ENCODE measurements around the gene WDR90. TPM values are rescaled to one million over a fixed set of nuclear protein-coding genes. Genes with fewer than 3 reads are reported as not detected.
A peak's percentile ranks its signal among the peaks of the same experiment; 100 is the strongest.

Gene WDR90
- total RNA-seq, 1 experiment from 2014 or later, result 68.2 TPM

DNA sequence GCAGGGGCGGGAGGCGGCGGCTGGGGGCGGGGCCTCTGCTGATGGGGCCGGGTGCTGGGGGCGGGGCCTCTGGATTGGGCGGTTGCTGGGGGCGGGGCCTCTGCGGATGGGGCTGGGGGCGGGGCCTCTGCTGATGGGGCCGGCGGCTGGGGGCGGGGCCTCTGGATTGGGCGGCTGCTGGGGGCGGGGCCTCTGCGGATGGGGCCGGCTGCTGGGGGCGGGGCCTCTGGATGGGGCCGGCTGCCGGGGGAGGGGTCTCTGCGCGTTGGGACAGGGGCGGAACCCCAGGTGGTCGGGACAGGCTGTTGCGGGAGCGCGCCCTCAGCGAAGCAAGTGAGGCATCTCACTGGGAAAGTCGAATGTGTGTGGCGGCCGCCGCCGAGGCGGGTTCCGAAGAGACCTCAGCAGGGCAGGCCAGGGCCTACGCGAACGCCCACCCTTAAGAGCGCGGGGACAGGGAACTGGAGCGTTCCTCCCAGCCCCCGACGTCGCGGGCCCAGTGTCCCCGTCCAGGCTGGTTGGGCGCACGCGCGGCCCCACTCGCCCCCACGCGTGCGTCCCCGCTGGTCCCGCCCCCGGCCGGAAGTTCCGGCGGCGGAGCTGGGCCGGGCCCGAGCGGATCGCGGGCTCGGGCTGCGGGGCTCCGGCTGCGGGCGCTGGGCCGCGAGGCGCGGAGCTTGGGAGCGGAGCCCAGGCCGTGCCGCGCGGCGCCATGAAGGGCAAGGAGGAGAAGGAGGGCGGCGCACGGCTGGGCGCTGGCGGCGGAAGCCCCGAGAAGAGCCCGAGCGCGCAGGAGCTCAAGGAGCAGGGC is 30.9 kb downstream of the WDR90 start, which contains the start of gene STUB1:
Gene STUB1 (plus strand): TSS at position 597 of the 811 bp plus-strand sequence. CDS start 116 bp downstream, at position 713.
- Mint-ChIP-seq H3K4me1 (peaks cover 20 to 38% of the 10 kb centered on the region in 2 experiments), H3K27me3 (ENCODE audit: low read depth) (peaks cover 3% of the 10 kb centered on the region; the same call in 1 of the 2 replicates), H3K4me3 (peak within 1 kb of the TSS; percentile 81 to 89), H3K27ac (peak within 1 kb of the TSS in 2 of 3 experiments; percentile 85 to 91; a peak in 3 of 7 replicates), H3K9me3 (no peaks in the 10 kb centered on the region), H3K36me3 (ENCODE audit: insufficient read depth in 1 of 3, low read depth in 3 of 3) (peaks cover 14 to 28% (median 23%) of the 10 kb centered on the region in 3 experiments; a peak in 6 of 7 replicates)
- Histone ChIP-seq H3K14ac (ENCODE audit: insufficient read depth, low read length) (no peak within 1 kb of the TSS), H3K23ac (ENCODE audit: insufficient read length, low read depth, low read length) (no peak within 1 kb of the TSS), H2BK20ac (ENCODE audit: low read depth, low read length, poor library complexity, severe bottlenecking) (no peak within 1 kb of the TSS), H2BK120ac (ENCODE audit: low read depth, low read length, poor library complexity, severe bottlenecking) (no peak within 1 kb of the TSS), H4K8ac (replicated peaks; ENCODE audit: insufficient read length, low read depth, low read length) (no peak within 1 kb of the TSS), H3K4me2 (ENCODE audit: insufficient read depth, insufficient read length, low read length) (peak within 1 kb of the TSS; percentile 71), H3K9ac (ENCODE audit: extremely low read depth, insufficient read length, low read length) (peak within 1 kb of the TSS; percentile 14), H3K18ac (ENCODE audit: insufficient read length, low read depth, low read length) (peak within 1 kb of the TSS; percentile 46), H3K27me3 (ENCODE audit: insufficient read depth, low read length) (no peaks in the 10 kb centered on the region), H3K79me1 (ENCODE audit: insufficient read depth, low read depth, low read length, poor library complexity, severe bottlenecking) (no peaks in the 10 kb centered on the region), H3K27ac (ENCODE audit: insufficient read length, low read depth, low read length) (no peak within 1 kb of the TSS), H3T11ph (ENCODE audit: low read length) (no peak within 1 kb of the TSS), H3K4ac (ENCODE audit: low read depth, low read length) (no peak within 1 kb of the TSS), H4K91ac (ENCODE audit: insufficient read length, low read depth, low read length) (no peak within 1 kb of the TSS), H4K5ac (ENCODE audit: insufficient read length, low read depth, low read length) (no peak within 1 kb of the TSS), H3K9me3 (ENCODE audit: control insufficient read depth, low read depth, low read length) (no peaks in the 10 kb centered on the region), H3K23me2 (ENCODE audit: insufficient read length, low read depth, low read length, poor library complexity, severe bottlenecking) (peaks cover 14% of the 10 kb centered on the region), H2AFZ (ENCODE audit: low read length) (no peak within 1 kb of the TSS), H2AK5ac (ENCODE audit: insufficient read length, low read length) (no peak within 1 kb of the TSS), H4K20me1 (ENCODE audit: control insufficient read depth, insufficient read depth, insufficient read length) (no peaks in the 10 kb centered on the region), H2BK12ac (ENCODE audit: insufficient read length, low read depth, low read length) (no peak within 1 kb of the TSS), H2BK15ac (ENCODE audit: low read depth, low read length) (no peak within 1 kb of the TSS), H3K56ac (ENCODE audit: insufficient read length, low read depth, low read length) (no peak within 1 kb of the TSS), H3K4me1 (ENCODE audit: insufficient read depth, low read length) (no peaks in the 10 kb centered on the region), H3K79me2 (ENCODE audit: insufficient read depth, low read length) (peaks cover 2% of the 10 kb centered on the region; the same call in 1 of the 2 replicates), H2BK5ac (ENCODE audit: insufficient read length, low read length) (no peak within 1 kb of the TSS)
- no CpG with 5 or more reads among the region's 91 CpGs for WGBS (ENCODE audit: extremely low coverage, insufficient read length, low lambda C conversion rate)
- DNase-seq, result peak; percentile 95
- TF ChIP-seq, protein P1, sequence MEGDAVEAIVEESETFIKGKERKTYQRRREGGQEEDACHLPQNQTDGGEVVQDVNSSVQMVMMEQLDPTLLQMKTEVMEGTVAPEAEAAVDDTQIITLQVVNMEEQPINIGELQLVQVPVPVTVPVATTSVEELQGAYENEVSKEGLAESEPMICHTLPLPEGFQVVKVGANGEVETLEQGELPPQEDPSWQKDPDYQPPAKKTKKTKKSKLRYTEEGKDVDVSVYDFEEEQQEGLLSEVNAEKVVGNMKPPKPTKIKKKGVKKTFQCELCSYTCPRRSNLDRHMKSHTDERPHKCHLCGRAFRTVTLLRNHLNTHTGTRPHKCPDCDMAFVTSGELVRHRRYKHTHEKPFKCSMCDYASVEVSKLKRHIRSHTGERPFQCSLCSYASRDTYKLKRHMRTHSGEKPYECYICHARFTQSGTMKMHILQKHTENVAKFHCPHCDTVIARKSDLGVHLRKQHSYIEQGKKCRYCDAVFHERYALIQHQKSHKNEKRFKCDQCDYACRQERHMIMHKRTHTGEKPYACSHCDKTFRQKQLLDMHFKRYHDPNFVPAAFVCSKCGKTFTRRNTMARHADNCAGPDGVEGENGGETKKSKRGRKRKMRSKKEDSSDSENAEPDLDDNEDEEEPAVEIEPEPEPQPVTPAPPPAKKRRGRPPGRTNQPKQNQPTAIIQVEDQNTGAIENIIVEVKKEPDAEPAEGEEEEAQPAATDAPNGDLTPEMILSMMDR (conservative IDR thresholded peaks at IDR 0.05), result no peak
